Vagina (tissue), 2 donors: Measurements from ENCODE around the gene DOCK11. TPM values are rescaled to one million over a fixed set of nuclear protein-coding genes. Genes with fewer than 3 reads are reported as not detected.

Experiments
- DNase-seq, 2 donors: peaks; one replicate each; pipeline ENCODE4 v3.0.0-alpha.2; 2017; ENCODE audit errors: extremely low spot score in 2 of 2
- H3K27ac ChIP-seq: fragments of 200-600 bp; sonication (generic); one replicate; pipeline ENCODE4 v1.5.1; 2019
- H3K27me3 ChIP-seq: fragments of 200-600 bp; sonication (generic); one replicate; pipeline ENCODE4 v1.5.1; 2019
- H3K36me3 ChIP-seq, 2 donors: fragments of 200-600 bp; sonication (generic); one replicate each; pipeline ENCODE4 v1.5.1; 2017 to 2019
- H3K4me1 ChIP-seq: fragments of 200-600 bp; sonication (generic); one replicate; pipeline ENCODE4 v1.5.1; 2019
- H3K4me3 ChIP-seq, 2 donors: fragments of 200-600 bp; sonication (generic); 1 replicate in 1 of 2; 2 replicates in 1 of 2; pipeline ENCODE4 v1.5.1; 2016 to 2019
- H3K9me3 ChIP-seq: fragments of 200-600 bp; sonication (generic); one replicate; pipeline ENCODE4 v1.5.1; 2019
- CTCF ChIP-seq, 3 experiments: fragments of 450-650 bp in 2 of 3; fragments of 200-600 bp in 1 of 3; sonication (generic) in 1 of 3; IDR thresholded peaks; one replicate each; pipeline ENCODE4 v1.5.1; 2017 to 2019; ENCODE audit warnings: antibody characterized with exemption in 3 of 3, mild to moderate bottlenecking in 2 of 3, moderate library complexity in 2 of 3
- POLR2A ChIP-seq, 2 donors: fragments of 450-650 bp; IDR thresholded peaks; one replicate each; pipeline ENCODE4 v1.6.1; 2017; ENCODE audit warnings: antibody characterized with exemption in 2 of 2, mild to moderate bottlenecking in 2 of 2, moderate library complexity in 2 of 2
- POLR2AphosphoS5 ChIP-seq, 2 donors: sonication (generic); formaldehyde crosslinking; IDR thresholded peaks; one replicate each; pipeline ENCODE4 v1.9.0; 2017; ENCODE audit warnings: antibody characterized with exemption in 2 of 2, mild to moderate bottlenecking in 2 of 2, low read depth in 1 of 2; ENCODE audit not compliant: insufficient read depth in 1 of 2
- intact Hi-C: fragments of 100-400 bp; cut with DNase I; formaldehyde crosslinking; loops from one replicate; pipeline ENCODE4 v1.15.1; 2023
- total RNA-seq: library from RNA; depleted of rRNA; stranded (reverse); fragments of >200 nt; gene quantifications from one replicate; pipeline ENCODE4 v1.2.3, GENCODE V29; 2016

DOCK11 gene
- total RNA-seq, 1 donor from 2014 or later, result 20.6 TPM

- no peaks in the 10 kb centered on the region for H3K4me1 ChIP-seq
- H3K9me3 ChIP-seq, result no peaks in the 10 kb centered on the region
- no peaks in the 10 kb centered on the region for H3K36me3 ChIP-seq
- no peak overlapping the region for H3K4me3 ChIP-seq
- intact Hi-C loops, result no loop called here
- H3K27ac ChIP-seq, result no peak overlapping the region
- H3K27me3 ChIP-seq, result no peaks in the 10 kb centered on the region
- no peak for TF ChIP-seq POLR2A (IDR thresholded peaks at IDR 0.05)
- TF ChIP-seq CTCF (IDR thresholded peaks at IDR 0.05), result no peak
- no peak for TF ChIP-seq POLR2AphosphoS5 (IDR thresholded peaks at IDR 0.05; ENCODE audit: insufficient read depth in 1 of 2, low read depth in 1 of 2)
- DNase-seq, result no peak
These were observed 63.3 kb downstream of the DOCK11 start for GRCh38 chrX:118558926-118559325.

GRCh38 chrX:118560489-118560888 lies 64.9 kb downstream of the DOCK11 start:
- Histone ChIP-seq H3K27me3 (no peaks in the 10 kb centered on the region), H3K4me3 (no peak overlapping the region), H3K4me1 (no peaks in the 10 kb centered on the region), H3K9me3 (no peaks in the 10 kb centered on the region), H3K27ac (no peak overlapping the region), H3K36me3 (no peaks in the 10 kb centered on the region)
- intact Hi-C loops, result loop anchor here (10.0 kb wide), 1 partner anchor 66 kb away; the partner anchor contains the start of gene DOCK11
- TF ChIP-seq POLR2A (IDR thresholded peaks at IDR 0.05), result no peak
- no peak for TF ChIP-seq CTCF (IDR thresholded peaks at IDR 0.05)
- TF ChIP-seq POLR2AphosphoS5 (IDR thresholded peaks at IDR 0.05; ENCODE audit: insufficient read depth in 1 of 2, low read depth in 1 of 2), result no peak
- DNase-seq, result no peak

GRCh38 chrX:118562582-118563164 lies 67.1 kb downstream of the DOCK11 start:
- H3K9me3 ChIP-seq, result no peaks in the 10 kb centered on the region
- H3K4me3 ChIP-seq, result no peak overlapping the region
- H3K36me3 ChIP-seq, result no peaks in the 10 kb centered on the region
- TF ChIP-seq POLR2AphosphoS5 (IDR thresholded peaks at IDR 0.05; ENCODE audit: insufficient read depth in 1 of 2, low read depth in 1 of 2), result no peak
- TF ChIP-seq CTCF (IDR thresholded peaks at IDR 0.05), result no peak
- TF ChIP-seq POLR2A (IDR thresholded peaks at IDR 0.05), result no peak
- DNase-seq, result no peak
- no peak overlapping the region for H3K27ac ChIP-seq
- H3K4me1 ChIP-seq, result no peaks in the 10 kb centered on the region
- no peaks in the 10 kb centered on the region for H3K27me3 ChIP-seq
- intact Hi-C loops, result loop anchor here (10.0 kb wide), 1 partner anchor 68 kb away; the partner anchor contains the start of gene DOCK11

- no peak for DNase-seq
- Histone ChIP-seq H3K9me3 (no peaks in the 10 kb centered on the region), H3K4me1 (no peaks in the 10 kb centered on the region), H3K27me3 (no peaks in the 10 kb centered on the region), H3K4me3 (no peak overlapping the region), H3K27ac (no peak overlapping the region), H3K36me3 (no peaks in the 10 kb centered on the region)
- TF ChIP-seq CTCF (IDR thresholded peaks at IDR 0.05) (no peak), POLR2A (IDR thresholded peaks at IDR 0.05) (no peak), POLR2AphosphoS5 (IDR thresholded peaks at IDR 0.05; ENCODE audit: insufficient read depth in 1 of 2, low read depth in 1 of 2) (no peak)
- intact Hi-C loops, result loop anchor here (10.0 kb wide), 1 partner anchor 70 kb away; the partner anchor contains the start of gene DOCK11
These were observed 68.9 kb downstream of the DOCK11 start for GRCh38 chrX:118564498-118564897.

GRCh38 chrX:118565853-118566252 lies 70.2 kb downstream of the DOCK11 start:
- no peak overlapping the region for H3K4me3 ChIP-seq
- no peaks in the 10 kb centered on the region for H3K36me3 ChIP-seq
- no peaks in the 10 kb centered on the region for H3K9me3 ChIP-seq
- intact Hi-C loops, result loop anchor here (10.0 kb wide), 1 partner anchor 71 kb away; the partner anchor contains the start of gene DOCK11
- no peaks in the 10 kb centered on the region for H3K4me1 ChIP-seq
- no peaks in the 10 kb centered on the region for H3K27me3 ChIP-seq
- no peak for TF ChIP-seq POLR2AphosphoS5 (IDR thresholded peaks at IDR 0.05; ENCODE audit: insufficient read depth in 1 of 2, low read depth in 1 of 2)
- no peak for TF ChIP-seq POLR2A (IDR thresholded peaks at IDR 0.05)
- TF ChIP-seq CTCF (IDR thresholded peaks at IDR 0.05), result no peak
- DNase-seq, result no peak
- no peak overlapping the region for H3K27ac ChIP-seq
